Activated T-cell treated with anti-CD3 and anti-CD28 coated beads, Interleukin-2, amount 50 U/mL, for 72 hours (primary cell): ENCODE data around the gene BRAT1. TPM values are rescaled to one million over a fixed set of nuclear protein-coding genes. Genes with fewer than 3 reads are reported as not detected.
A peak's percentile ranks its signal among the peaks of the same experiment; 100 is the strongest.

Experiments used
- ATAC-seq, 2 donors: fragments of 150-1000 bp; cut with Tn5 transposase; replicated peaks in 1 of 2; 2 replicates each; pipeline ENCODE4 v1.10.0; 2021; ENCODE audit warnings: moderate library complexity in 2 of 2, mild to moderate bottlenecking in 1 of 2
- DNase-seq, 2 donors: peaks; one replicate each; pipeline ENCODE4 v3.0.0; 2021 to 2022; ENCODE audit warnings: mixed read lengths in 1 of 2
- H3K27ac Mint-ChIP-seq: one replicate; pipeline ENCODE4 v1.8.0; 2022; ENCODE audit warnings: mild to moderate bottlenecking, moderate library complexity, mixed read lengths
- H3K27me3 Mint-ChIP-seq: one replicate; pipeline ENCODE4 v1.8.0; 2022; ENCODE audit warnings: low read depth, mixed read lengths
- H3K36me3 Mint-ChIP-seq, 2 donors: one replicate each; pipeline ENCODE4 v1.8.0; 2022; ENCODE audit warnings: mixed read lengths in 2 of 2, mild to moderate bottlenecking in 1 of 2; ENCODE audit not compliant: insufficient read depth in 2 of 2
- H3K4me1 Mint-ChIP-seq: one replicate; pipeline ENCODE4 v1.8.0; 2022; ENCODE audit warnings: low read depth, mixed read lengths
- H3K4me3 Mint-ChIP-seq, 2 donors: one replicate each; pipeline ENCODE4 v1.8.0; 2022; ENCODE audit warnings: mild to moderate bottlenecking in 2 of 2, mixed read lengths in 2 of 2, moderate library complexity in 2 of 2
- H3K9me3 Mint-ChIP-seq, 2 donors: one replicate each; pipeline ENCODE4 v1.8.0; 2022; ENCODE audit warnings: mixed read lengths in 2 of 2
- total RNA-seq, 2 donors: library from RNA; stranded (reverse); gene quantifications; one replicate each; pipeline ENCODE4 v1.2.3, GENCODE V29; 2022

BRAT1 gene
- total RNA-seq, 2 donors from 2014 or later, result 28.0 to 35.2 TPM

DNA sequence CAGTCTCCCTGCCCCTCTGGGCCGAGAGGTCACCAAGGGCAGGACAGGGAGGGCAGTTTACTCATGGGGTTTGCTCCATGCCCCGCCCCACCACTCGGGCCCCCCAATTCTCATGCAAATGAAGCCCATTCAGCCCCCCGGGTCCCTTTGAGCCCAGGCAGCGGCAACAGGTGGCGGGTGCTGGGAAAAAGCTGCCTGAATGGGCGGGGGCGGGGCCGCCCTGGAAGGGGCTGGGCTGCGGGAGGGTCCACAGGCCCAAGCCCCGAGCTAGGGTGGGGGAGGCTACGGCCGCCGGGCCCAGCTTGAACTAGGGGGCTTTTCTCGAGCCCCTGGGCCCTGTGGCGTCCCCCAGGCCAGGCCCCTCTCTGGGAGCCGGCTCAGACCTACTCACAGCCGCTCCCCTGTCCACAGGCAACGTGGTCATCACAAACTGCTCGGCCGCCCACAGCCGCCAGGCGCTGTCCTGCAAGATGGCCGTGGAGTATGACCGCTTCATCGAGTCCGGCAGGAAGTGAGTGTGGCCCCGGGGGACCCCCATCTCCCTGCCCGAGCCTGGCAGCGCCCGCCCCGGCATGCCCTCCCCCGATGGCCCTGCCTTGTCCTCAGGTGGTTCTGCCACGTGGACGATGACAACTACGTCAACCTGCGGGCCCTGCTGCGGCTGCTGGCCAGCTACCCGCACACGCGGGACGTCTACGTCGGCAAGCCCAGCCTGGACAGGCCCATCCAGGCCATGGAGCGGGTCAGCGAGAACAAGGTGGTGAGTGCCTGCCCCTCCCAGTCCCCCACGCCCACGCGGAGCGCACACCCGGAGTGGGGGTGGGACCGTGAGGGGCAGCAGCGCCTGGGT, 30.3 kb downstream of the BRAT1 start:
- Mint-ChIP-seq H3K4me1 (peaks cover 60% of the 10 kb centered on the region), H3K4me3 (no peak overlapping the region), H3K27me3 (no peaks in the 10 kb centered on the region), H3K27ac (no peak overlapping the region), H3K36me3 (peaks cover 0 to 7% of the 10 kb centered on the region in 2 donors), H3K9me3 (no peaks in the 10 kb centered on the region)
- DNase-seq (no peak), ATAC-seq (no peak)

DNA sequence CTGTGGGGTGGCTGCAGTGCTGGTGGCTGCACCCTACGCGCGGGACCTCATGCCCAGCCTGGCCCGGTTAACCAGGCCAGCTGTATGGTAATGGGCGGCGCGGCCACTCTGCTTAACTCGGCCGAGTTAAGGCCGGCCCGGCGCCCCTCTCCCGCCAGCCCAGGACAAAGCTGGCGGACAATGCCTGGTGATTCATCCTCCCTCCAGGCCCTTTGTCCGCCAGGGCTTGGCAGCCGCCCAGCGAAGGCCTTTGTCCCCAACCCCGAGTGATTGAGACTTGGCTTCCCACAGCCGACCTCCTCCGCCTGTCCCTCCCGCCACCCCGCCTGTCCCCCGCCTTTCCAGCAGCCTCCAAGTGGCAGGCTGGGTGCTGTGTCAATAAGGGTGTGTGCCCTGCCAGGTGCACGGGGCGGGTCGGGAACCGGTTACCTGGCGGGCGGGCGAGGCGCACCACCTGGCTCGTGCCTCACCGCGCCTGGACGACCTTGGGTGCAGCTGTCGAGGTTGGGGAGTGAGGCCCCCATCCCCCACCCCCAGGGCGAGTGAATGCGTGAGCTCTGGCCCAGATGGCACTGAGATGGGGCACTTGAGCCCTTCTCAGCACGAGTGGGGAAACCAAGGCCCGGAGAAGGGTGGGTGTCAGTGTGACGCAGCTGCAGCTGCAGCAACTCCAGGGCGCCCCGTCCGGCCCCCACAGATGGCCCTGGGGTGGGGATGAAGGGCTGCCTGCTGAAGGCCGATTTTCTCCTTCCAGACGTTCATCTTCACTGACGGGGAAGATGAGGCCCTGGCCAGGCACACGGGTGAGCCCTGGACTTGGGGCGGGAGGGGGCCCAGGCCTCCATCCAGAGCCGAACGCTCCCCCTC, 31.1 kb downstream of the BRAT1 start:
- ATAC-seq (no peak), DNase-seq (no peak)
- peaks cover 53% of the 10 kb centered on the region for H3K4me1 Mint-ChIP-seq
- no peak overlapping the region for H3K27ac Mint-ChIP-seq
- H3K36me3 Mint-ChIP-seq, result peaks cover 0 to 7% of the 10 kb centered on the region in 2 donors
- peak overlapping the region; percentile 52 to 98 for H3K4me3 Mint-ChIP-seq
- no peaks in the 10 kb centered on the region for H3K27me3 Mint-ChIP-seq
- H3K9me3 Mint-ChIP-seq, result no peaks in the 10 kb centered on the region

DNA sequence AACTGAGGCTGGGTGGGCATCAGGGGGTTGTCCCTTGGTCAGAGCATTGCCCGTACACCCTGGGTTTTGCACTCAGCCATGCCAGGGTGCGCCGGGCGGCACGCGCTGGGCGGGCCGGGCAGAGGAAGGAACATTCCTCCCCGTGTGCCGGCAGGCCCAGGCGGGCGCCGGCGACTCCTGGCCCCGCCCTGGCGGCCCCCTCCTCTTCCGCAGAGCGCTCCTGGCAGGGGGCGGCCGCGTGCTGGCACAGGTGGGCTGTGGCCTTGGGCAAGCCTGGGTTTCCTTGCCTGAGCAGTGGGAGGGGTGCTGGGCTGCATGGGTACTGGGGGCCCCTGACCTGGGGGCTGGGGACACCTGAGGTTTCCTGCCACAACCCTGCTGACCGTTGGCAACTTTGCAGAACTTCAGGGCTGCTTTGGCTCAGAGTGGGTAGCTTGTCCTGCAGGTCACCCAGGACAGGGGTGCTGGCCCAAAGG, 31.8 kb downstream of the BRAT1 start:
- ATAC-seq, result no peak
- no peak overlapping the region for H3K27ac Mint-ChIP-seq
- DNase-seq, result no peak
- H3K4me1 Mint-ChIP-seq, result peaks cover 46% of the 10 kb centered on the region
- H3K36me3 Mint-ChIP-seq, result peaks cover 0 to 7% of the 10 kb centered on the region in 2 donors
- H3K9me3 Mint-ChIP-seq, result no peaks in the 10 kb centered on the region
- H3K27me3 Mint-ChIP-seq, result no peaks in the 10 kb centered on the region
- peak overlapping the region; percentile 96 to 98 for H3K4me3 Mint-ChIP-seq

DNA sequence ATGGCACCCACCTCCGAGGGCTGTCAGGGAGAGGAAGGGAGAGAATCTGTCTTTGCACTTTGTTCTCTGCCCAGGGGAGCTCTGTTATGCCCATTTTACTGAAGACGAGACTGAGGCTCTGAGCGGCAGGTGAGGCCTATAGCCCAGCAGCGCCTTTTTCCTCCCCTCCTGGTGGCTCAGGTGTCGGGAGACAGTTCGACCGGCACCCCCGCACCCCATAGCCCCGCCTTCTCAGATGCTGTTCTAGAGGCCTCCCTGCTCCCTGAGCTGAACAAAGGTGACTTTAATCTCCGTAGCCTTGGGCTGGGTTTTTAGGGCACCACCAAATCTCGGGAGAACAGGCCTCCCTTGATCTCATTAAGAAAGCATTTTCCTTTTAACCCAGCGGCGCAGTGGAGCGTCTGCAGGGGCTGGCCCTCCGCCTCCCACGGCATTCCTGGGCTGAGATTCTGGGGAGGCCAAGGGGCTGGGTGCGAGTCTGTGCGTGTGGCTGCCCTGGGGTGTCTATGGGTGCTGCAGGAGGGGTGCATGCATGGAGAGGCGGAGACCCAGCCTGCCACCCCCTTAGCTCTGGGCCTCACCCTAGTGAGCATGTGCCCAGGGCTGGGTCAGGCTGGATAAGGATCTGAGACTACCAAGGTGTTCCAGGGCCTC, 32.4 kb downstream of the BRAT1 start:
- no peaks in the 10 kb centered on the region for H3K9me3 Mint-ChIP-seq
- ATAC-seq (no peak), DNase-seq (peak; percentile 39 to 49)
- peaks cover 46% of the 10 kb centered on the region for H3K4me1 Mint-ChIP-seq
- no peaks in the 10 kb centered on the region for H3K27me3 Mint-ChIP-seq
- H3K36me3 Mint-ChIP-seq, result peaks cover 0 to 7% of the 10 kb centered on the region in 2 donors
- H3K4me3 Mint-ChIP-seq, result peak overlapping the region; percentile 96 to 98
- peak overlapping the region; percentile 54 for H3K27ac Mint-ChIP-seq

DNA sequence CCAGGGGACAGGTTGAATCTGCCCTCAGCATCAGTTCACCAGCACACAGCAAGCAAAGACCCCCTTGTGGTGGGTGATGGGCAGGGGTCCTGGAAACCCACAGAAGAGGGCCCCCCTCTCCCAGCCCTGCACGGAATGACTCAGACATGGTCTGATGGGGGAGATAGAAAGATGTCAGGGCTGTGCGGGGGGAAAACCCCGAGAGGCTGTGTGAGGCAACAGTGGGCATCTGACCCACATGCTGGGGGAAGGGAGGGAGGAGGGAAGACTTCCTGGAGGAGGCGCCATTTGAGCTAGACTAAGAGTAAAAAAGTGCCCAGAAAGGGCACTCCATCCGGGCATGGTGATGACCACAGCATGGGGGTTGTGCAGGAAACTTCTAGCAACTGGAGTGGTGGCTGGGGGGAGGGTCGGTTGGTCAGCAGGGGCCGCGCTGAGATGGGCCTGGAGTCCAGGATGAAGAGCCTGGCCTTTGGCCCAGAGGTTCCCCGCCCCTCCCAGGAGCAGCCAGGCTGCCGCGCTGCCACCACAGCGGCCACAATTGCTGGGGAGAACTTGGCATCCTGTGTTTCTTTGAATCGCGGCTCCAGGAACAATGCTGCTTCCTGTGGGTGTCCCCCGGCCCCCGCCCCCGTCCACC, 33.3 kb downstream of the BRAT1 start:
- H3K4me1 Mint-ChIP-seq, result peaks cover 46% of the 10 kb centered on the region
- peak overlapping the region; percentile 80 for H3K27ac Mint-ChIP-seq
- ATAC-seq (peak; percentile 51 to 54), DNase-seq (peak; percentile 72 to 84)
- H3K27me3 Mint-ChIP-seq, result no peaks in the 10 kb centered on the region
- H3K4me3 Mint-ChIP-seq, result peak overlapping the region; percentile 96 to 98
- H3K9me3 Mint-ChIP-seq, result no peaks in the 10 kb centered on the region
- H3K36me3 Mint-ChIP-seq, result peaks cover 0 to 7% of the 10 kb centered on the region in 2 donors

DNA sequence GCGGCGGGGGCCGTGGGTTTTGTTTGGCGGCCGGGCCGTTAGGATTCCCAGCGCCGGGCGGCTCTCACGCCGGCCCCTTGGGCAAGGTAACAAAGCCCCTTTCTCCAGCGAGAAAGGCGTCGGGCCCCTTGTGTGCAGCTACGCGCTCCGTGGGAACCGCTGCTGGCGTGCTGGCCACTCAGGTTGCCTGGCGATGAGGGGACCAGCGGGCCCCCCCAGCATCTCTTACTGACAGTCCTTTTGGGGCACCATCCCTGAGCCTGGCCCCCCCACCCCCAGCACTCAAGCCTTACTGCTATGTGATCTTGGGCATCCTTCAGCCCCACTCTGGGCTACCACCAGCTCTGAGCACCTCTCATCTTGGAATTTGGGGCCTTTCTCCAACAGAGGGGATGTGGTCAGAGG, 34.0 kb downstream of the BRAT1 start:
- peak overlapping the region; percentile 96 to 98 for H3K4me3 Mint-ChIP-seq
- no peak for DNase-seq
- peaks cover 40% of the 10 kb centered on the region for H3K4me1 Mint-ChIP-seq
- H3K36me3 Mint-ChIP-seq, result peaks cover 0 to 7% of the 10 kb centered on the region in 2 donors
- no peaks in the 10 kb centered on the region for H3K27me3 Mint-ChIP-seq
- peak; percentile 2 for ATAC-seq
- H3K27ac Mint-ChIP-seq, result peak overlapping the region; percentile 80
- H3K9me3 Mint-ChIP-seq, result no peaks in the 10 kb centered on the region

DNA sequence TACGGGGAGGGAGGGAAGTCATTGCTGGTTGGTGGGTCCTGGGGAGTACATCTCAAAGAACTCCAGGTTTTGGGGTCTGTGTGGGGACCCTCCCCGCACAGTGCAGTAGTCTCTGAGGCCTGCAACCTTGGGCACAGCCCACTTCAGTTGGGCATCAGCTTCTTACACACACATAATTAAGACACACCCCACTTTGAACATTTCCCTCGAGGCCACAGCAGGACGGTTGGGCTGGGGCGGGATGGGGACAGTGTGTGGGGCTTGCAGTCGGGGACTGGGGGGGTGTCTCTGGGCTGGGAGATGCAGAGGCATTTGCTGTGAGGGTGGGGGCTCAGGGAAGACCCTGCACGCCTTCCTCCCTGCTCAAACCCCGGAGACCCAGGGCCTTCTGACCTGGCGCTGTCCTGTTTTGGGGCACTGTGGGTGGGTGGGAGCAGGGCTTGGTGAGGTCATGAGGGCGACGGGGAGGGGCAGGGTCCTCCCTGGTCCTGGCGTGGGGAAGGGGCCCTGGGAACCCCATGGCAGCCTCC, 34.5 kb downstream of the BRAT1 start:
- Mint-ChIP-seq H3K4me3 (peak overlapping the region; percentile 97 to 98), H3K27me3 (no peaks in the 10 kb centered on the region), H3K9me3 (no peaks in the 10 kb centered on the region), H3K27ac (no peak overlapping the region), H3K4me1 (peaks cover 39% of the 10 kb centered on the region), H3K36me3 (peaks cover 0 to 7% of the 10 kb centered on the region in 2 donors)
- ATAC-seq (no peak), DNase-seq (no peak)

DNA sequence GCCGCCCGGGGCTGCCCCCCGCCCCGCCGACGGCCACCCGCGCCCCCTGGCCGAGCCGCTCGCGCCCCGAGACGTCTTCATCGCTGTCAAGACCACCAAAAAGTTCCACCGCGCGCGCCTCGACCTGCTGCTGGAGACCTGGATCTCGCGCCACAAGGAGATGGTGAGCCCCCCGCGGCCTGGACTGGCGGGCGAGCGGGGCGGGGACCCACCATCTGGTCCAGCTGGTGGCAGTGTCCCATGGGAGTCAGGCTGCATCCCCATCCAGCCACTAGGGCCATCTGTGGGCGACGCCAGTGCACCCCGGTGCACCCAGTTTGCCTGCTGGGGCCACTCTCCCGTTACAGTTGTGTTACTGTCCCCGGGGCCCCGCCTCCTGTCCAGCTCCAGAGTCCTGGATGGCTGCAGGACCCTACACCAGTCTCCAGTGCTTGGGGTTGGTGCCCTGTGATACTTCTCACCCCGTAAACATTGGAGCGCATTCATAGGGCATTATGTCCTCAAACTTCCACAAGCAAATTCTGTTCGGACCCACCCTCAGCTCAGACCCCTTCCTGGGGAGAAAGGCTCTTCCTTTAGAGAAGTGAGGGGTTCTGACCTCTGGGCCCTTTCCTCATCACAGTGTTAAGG, 35.1 kb downstream of the BRAT1 start:
- Mint-ChIP-seq H3K9me3 (no peaks in the 10 kb centered on the region), H3K27ac (peak overlapping the region; percentile 13), H3K27me3 (no peaks in the 10 kb centered on the region), H3K4me1 (peaks cover 39% of the 10 kb centered on the region), H3K36me3 (peaks cover 0 to 6% of the 10 kb centered on the region in 2 donors), H3K4me3 (peak overlapping the region; percentile 97 to 98)
- ATAC-seq (peak; percentile 3 to 10), DNase-seq (peak; percentile 51 to 59)

DNA sequence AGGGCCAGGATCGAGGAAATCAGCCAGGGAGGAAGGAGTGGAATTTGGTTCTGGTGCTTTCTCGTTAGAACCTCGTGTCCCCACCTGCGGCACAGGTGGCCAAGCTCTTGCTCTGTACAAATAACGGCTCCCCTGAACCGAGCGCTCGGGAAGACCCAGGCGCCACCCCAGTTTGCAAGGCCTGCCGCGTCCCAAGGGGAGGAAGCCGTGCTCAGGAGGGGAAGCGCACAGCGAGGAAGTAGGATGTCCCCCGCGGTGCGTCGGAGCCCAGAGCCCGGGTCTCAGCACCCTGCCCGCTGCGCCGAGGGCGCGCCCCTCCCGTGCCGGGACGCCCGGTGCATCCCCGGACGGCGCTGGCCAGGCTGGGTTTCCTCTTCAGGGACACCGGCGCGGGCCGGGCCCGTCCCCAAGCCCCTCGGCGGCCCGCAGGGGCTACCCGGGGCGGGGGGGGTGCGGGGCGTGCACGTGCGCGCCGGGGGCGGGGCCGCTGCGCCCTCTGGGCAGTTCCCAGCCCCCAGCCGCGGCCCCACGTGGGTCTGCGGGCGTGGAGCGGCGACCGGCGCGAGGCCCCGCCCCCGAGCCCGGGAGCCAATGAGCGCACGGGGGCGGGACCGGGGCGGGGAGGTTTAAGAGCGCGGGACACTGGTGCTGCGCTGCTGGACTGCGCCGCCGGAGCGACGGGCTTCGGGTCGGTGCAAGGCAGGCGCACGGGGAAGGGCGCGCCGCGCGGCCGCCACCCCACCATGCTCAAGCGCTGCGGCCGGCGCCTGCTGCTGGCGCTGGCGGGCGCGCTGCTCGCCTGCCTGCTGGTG, 36.0 kb downstream of the BRAT1 start, which contains the start of gene LFNG:
Gene LFNG, plus strand, starts transcription at position 656 of the 812 bp plus-strand sequence. Its CDS starts 88 bp downstream, at position 744.
- Mint-ChIP-seq H3K36me3 (peaks cover 0 to 6% of the 10 kb centered on the region in 2 donors), H3K27ac (peak within 1 kb of the TSS; percentile 13), H3K27me3 (no peaks in the 10 kb centered on the region), H3K9me3 (no peaks in the 10 kb centered on the region), H3K4me1 (peaks cover 39% of the 10 kb centered on the region), H3K4me3 (peak within 1 kb of the TSS; percentile 97 to 98)
- DNase-seq (peak; percentile 85 to 91), ATAC-seq (peak; percentile 78 to 81)

DNA sequence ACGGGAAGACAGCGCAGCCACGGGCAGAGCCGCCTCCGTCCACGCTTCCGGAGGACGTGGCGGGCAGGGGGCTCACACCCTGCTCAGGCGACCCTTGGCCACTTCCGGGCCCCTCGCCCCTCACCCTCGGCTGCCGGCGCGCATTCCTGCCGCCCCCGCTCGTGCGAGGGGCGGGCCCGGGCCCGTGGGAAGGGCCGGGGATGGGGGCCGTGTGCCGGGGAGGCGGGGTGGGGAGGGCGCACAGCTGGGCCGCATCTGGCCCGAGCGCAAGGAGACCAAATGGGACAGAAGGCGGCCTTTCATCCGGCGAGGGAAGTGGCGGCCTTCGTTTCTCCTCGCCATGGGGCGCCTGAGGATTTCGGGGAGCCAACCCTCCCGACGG, 36.6 kb downstream of the BRAT1 start:
- DNase-seq (no peak), ATAC-seq (no peak)
- Mint-ChIP-seq H3K27me3 (no peaks in the 10 kb centered on the region), H3K4me3 (peak overlapping the region; percentile 67 to 77), H3K27ac (no peak overlapping the region), H3K36me3 (peaks cover 0 to 6% of the 10 kb centered on the region in 2 donors), H3K9me3 (no peaks in the 10 kb centered on the region), H3K4me1 (peaks cover 39% of the 10 kb centered on the region)
